Liver (tissue), 3 donors: Measurements from ENCODE around the gene SYMPK.

ENCODE experiments used
- EGR1 ChIP-seq, 2 donors: IDR thresholded peaks; 2 replicates each; pipeline ENCODE4 v1.6.1; 2016 to 2018; ENCODE audit warnings: antibody characterized with exemption in 2 of 2, low read depth in 2 of 2
- GABPA ChIP-seq, 2 donors: IDR thresholded peaks in 1 of 2; conservative IDR thresholded peaks in 1 of 2; 2 replicates each; pipeline ENCODE4 v1.6.1; 2016; ENCODE audit warnings: antibody characterized with exemption in 2 of 2, mild to moderate bottlenecking in 1 of 2, moderate library complexity in 1 of 2
- JUND ChIP-seq, 2 donors: IDR thresholded peaks; 2 replicates each; pipeline ENCODE4 v1.6.1; 2016; ENCODE audit warnings: antibody characterized with exemption in 2 of 2
- RAD21 ChIP-seq, 2 donors: IDR thresholded peaks; 2 replicates each; pipeline ENCODE4 v1.6.1; 2016; ENCODE audit warnings: antibody characterized with exemption in 2 of 2, mild to moderate bottlenecking in 2 of 2
- RXRA ChIP-seq, 2 donors: IDR thresholded peaks; 2 replicates each; pipeline ENCODE4 v1.6.1; 2017 to 2018; ENCODE audit warnings: antibody characterized with exemption in 2 of 2, mild to moderate bottlenecking in 1 of 2
- SP1 ChIP-seq: IDR thresholded peaks from 2 replicates; pipeline ENCODE4 v1.6.1; 2018; ENCODE audit warnings: antibody characterized with exemption, mild to moderate bottlenecking
- TAF1 ChIP-seq: conservative IDR thresholded peaks from 2 replicates; pipeline ENCODE4 v1.6.1; 2016; ENCODE audit warnings: antibody characterized with exemption, mild to moderate bottlenecking
- YY1 ChIP-seq: IDR thresholded peaks from 2 replicates; pipeline ENCODE4 v1.6.1; 2016; ENCODE audit warnings: antibody characterized with exemption, mild to moderate bottlenecking
- TF ChIP-seq, protein P1 (sequence below): fragments of 150-350 bp; IDR thresholded peaks from 2 replicates; pipeline ENCODE4 v1.5.1; 2017; ENCODE audit warnings: improper control_type of control experiment, low read depth, low read length; ENCODE audit not compliant: missing input control
- TF ChIP-seq, protein P2 (sequence below): IDR thresholded peaks from 2 replicates; pipeline ENCODE4 v1.6.1; 2016; ENCODE audit warnings: antibody characterized with exemption, mild to moderate bottlenecking
- TF ChIP-seq, protein P3 (sequence below): IDR thresholded peaks from 2 replicates; pipeline ENCODE4 v1.6.1; 2016; ENCODE audit warnings: antibody characterized with exemption
- TF ChIP-seq, protein P4 (sequence below): IDR thresholded peaks from 2 replicates; pipeline ENCODE4 v1.6.1; 2016; ENCODE audit warnings: antibody characterized with exemption
- donor health status: healthy.
- donor health status: healthy.

DNA sequence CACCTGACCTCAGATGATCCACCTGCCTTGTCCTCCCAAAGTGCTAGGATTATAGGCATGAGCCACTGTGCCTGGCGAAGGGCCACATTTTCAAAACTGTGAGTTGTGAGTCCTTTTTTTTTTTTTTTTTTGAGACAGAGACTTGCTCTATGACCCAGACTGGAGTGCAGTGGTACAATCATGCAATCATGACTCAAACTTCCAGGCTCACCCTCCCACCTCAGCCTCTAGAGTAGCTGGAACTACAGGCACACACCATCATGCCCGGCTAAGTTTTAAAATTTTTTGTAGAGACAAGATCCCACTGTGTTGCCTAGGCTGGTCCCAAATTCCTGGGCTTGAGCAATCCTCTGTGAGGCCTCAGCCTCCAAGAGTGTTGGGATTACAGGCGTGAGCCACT lies 43.3 kb upstream of the SYMPK start:
- TF ChIP-seq, protein P1, sequence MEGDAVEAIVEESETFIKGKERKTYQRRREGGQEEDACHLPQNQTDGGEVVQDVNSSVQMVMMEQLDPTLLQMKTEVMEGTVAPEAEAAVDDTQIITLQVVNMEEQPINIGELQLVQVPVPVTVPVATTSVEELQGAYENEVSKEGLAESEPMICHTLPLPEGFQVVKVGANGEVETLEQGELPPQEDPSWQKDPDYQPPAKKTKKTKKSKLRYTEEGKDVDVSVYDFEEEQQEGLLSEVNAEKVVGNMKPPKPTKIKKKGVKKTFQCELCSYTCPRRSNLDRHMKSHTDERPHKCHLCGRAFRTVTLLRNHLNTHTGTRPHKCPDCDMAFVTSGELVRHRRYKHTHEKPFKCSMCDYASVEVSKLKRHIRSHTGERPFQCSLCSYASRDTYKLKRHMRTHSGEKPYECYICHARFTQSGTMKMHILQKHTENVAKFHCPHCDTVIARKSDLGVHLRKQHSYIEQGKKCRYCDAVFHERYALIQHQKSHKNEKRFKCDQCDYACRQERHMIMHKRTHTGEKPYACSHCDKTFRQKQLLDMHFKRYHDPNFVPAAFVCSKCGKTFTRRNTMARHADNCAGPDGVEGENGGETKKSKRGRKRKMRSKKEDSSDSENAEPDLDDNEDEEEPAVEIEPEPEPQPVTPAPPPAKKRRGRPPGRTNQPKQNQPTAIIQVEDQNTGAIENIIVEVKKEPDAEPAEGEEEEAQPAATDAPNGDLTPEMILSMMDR, result no peak
- TF ChIP-seq RAD21 (IDR thresholded peaks at IDR 0.05), result no peak
- TF ChIP-seq, protein P2, sequence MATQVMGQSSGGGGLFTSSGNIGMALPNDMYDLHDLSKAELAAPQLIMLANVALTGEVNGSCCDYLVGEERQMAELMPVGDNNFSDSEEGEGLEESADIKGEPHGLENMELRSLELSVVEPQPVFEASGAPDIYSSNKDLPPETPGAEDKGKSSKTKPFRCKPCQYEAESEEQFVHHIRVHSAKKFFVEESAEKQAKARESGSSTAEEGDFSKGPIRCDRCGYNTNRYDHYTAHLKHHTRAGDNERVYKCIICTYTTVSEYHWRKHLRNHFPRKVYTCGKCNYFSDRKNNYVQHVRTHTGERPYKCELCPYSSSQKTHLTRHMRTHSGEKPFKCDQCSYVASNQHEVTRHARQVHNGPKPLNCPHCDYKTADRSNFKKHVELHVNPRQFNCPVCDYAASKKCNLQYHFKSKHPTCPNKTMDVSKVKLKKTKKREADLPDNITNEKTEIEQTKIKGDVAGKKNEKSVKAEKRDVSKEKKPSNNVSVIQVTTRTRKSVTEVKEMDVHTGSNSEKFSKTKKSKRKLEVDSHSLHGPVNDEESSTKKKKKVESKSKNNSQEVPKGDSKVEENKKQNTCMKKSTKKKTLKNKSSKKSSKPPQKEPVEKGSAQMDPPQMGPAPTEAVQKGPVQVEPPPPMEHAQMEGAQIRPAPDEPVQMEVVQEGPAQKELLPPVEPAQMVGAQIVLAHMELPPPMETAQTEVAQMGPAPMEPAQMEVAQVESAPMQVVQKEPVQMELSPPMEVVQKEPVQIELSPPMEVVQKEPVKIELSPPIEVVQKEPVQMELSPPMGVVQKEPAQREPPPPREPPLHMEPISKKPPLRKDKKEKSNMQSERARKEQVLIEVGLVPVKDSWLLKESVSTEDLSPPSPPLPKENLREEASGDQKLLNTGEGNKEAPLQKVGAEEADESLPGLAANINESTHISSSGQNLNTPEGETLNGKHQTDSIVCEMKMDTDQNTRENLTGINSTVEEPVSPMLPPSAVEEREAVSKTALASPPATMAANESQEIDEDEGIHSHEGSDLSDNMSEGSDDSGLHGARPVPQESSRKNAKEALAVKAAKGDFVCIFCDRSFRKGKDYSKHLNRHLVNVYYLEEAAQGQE, result no peak
- TF ChIP-seq JUND (IDR thresholded peaks at IDR 0.05), result no peak
- TF ChIP-seq EGR1 (IDR thresholded peaks at IDR 0.05; ENCODE audit: low read depth in 2 of 2), result no peak
- TF ChIP-seq, protein P3, sequence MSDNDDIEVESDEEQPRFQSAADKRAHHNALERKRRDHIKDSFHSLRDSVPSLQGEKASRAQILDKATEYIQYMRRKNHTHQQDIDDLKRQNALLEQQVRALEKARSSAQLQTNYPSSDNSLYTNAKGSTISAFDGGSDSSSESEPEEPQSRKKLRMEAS, result no peak
- no peak for TF ChIP-seq GABPA (IDR thresholded peaks at IDR 0.05 in 1 of 2, conservative IDR thresholded peaks at IDR 0.05 in 1 of 2)
- TF ChIP-seq TAF1, result no peak
- TF ChIP-seq RXRA (IDR thresholded peaks at IDR 0.05), result no peak
- TF ChIP-seq, protein P4, sequence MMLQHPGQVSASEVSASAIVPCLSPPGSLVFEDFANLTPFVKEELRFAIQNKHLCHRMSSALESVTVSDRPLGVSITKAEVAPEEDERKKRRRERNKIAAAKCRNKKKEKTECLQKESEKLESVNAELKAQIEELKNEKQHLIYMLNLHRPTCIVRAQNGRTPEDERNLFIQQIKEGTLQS, result no peak
- no peak for TF ChIP-seq YY1
- TF ChIP-seq SP1, result no peak
